Activated CD8-positive, alpha-beta T cell treated with anti-CD3 and anti-CD28 coated beads for 36 hours (primary cell): ENCODE results near the gene PRKACA. TPM values are rescaled to one million over a fixed set of nuclear protein-coding genes. Genes with fewer than 3 reads are reported as not detected.

ENCODE experiments used
- ATAC-seq: fragments of 200-7000 bp; cut with Tn5 transposase; one replicate; pipeline ENCODE4 v1.10.0; 2021; ENCODE audit warnings: mild to moderate bottlenecking, moderate library complexity
- CTCF ChIA-PET: fragments of 350-600 bp; sonication (Branson Sonifier 250); formaldehyde crosslinking; loops from one replicate; lab custom pipeline; 2021; ENCODE audit warnings: antibody characterized with exemption; lab: Charles Lee
- POLR2A ChIA-PET: fragments of 350-600 bp; sonication (Branson Sonifier 250); formaldehyde crosslinking; loops from one replicate; lab custom pipeline; 2021; ENCODE audit warnings: antibody characterized with exemption; lab: Charles Lee
- DNase-seq: peaks from one replicate; pipeline ENCODE4 v3.0.0-alpha.2; 2020
- H3K27ac Mint-ChIP-seq: one replicate; pipeline ENCODE4 v1.8.0; 2021; ENCODE audit warnings: mild to moderate bottlenecking, mixed read lengths
- H3K27me3 Mint-ChIP-seq: one replicate; pipeline ENCODE4 v1.8.0; 2021; ENCODE audit warnings: mixed read lengths
- H3K36me3 Mint-ChIP-seq: one replicate; pipeline ENCODE4 v1.8.0; 2021; ENCODE audit warnings: low read depth, mixed read lengths
- H3K4me1 Mint-ChIP-seq: one replicate; pipeline ENCODE4 v1.8.0; 2021; ENCODE audit warnings: low read depth, mixed read lengths
- H3K4me3 Mint-ChIP-seq: one replicate; pipeline ENCODE4 v1.8.0; 2021; ENCODE audit warnings: mild to moderate bottlenecking, moderate library complexity, mixed read lengths
- H3K9me3 Mint-ChIP-seq: one replicate; pipeline ENCODE4 v1.8.0; 2021; ENCODE audit warnings: mixed read lengths
- intact Hi-C: fragments of 100-400 bp; cut with micrococcal nuclease; formaldehyde crosslinking; loops from one replicate; pipeline ENCODE4 v1.10.0; 2022
- total RNA-seq, 2 experiments: library from RNA; stranded (reverse); gene quantifications; one replicate each; pipeline ENCODE4 v1.2.3, GENCODE V29; 2021
- TF ChIP-seq, protein P1 (sequence below): fragments of 200-600 bp; IDR thresholded peaks from one replicate; pipeline ENCODE4 v1.8.0; 2022; ENCODE audit warnings: antibody characterized with exemption, mild to moderate bottlenecking

The PRKACA gene
- total RNA-seq, 2 experiments from 2014 or later = 61.0 to 61.5 TPM

DNA sequence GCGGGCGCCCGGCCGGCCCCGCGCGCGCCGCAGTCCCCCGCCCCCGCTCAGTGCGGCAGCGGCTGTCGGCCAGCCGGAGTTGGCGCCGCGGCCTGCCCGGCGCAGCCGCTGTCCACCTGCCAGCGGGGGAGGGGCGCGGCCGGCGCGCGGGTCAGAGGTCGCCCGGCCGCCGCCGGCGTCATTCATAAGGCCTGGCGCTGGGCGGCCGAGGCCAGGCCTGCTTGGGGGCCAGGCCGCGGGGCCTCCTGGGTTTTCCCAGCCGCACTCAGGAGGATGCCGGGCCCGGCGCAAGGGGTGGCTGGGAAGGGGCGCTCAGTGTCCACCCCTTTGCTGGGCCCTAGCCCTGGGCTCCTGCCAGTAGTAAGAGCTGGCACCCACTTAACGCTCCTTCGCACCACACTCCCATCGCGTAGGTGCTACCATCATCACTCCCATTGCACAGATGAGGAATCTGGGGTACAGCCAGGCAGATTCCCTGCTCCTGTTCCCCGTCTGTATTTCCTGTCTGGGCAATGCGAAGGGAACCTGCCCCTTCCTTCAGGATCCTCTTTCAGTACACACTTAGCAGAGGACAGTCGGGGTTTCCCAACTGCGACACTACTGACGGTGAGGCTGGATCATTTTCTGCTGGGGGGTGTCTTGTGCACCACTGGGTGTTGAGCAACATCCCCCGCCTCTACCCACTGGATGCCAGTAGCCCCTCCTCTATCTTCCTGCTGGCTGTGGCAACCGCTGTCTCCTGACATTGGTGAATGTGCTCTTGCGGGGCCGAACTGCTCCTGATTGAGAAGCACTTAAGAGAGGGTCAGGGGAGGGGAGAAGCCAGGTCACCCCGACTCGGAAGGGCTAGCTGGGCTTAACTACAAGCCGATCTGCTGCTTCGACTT is 846 bp upstream of the PRKACA start:
- H3K27me3 Mint-ChIP-seq = no peaks in the 10 kb centered on the region
- peaks cover 38% of the 10 kb centered on the region for H3K4me1 Mint-ChIP-seq
- TF ChIP-seq, protein P1, sequence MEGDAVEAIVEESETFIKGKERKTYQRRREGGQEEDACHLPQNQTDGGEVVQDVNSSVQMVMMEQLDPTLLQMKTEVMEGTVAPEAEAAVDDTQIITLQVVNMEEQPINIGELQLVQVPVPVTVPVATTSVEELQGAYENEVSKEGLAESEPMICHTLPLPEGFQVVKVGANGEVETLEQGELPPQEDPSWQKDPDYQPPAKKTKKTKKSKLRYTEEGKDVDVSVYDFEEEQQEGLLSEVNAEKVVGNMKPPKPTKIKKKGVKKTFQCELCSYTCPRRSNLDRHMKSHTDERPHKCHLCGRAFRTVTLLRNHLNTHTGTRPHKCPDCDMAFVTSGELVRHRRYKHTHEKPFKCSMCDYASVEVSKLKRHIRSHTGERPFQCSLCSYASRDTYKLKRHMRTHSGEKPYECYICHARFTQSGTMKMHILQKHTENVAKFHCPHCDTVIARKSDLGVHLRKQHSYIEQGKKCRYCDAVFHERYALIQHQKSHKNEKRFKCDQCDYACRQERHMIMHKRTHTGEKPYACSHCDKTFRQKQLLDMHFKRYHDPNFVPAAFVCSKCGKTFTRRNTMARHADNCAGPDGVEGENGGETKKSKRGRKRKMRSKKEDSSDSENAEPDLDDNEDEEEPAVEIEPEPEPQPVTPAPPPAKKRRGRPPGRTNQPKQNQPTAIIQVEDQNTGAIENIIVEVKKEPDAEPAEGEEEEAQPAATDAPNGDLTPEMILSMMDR = no peak
- ATAC-seq = no peak
- intact Hi-C loops = no loop called here
- ChIA-PET CTCF (interaction anchor here (1.2 to 4.9 kb wide), 2 partner anchors 17 to 230 kb away, joined by 4 to 44 read pairs; partner anchors contain the start of gene ASF1B), POLR2A (interaction anchor here (0.6 to 2.1 kb wide), 3 partner anchors 10 to 37 kb away, joined by 3 to 6 read pairs (median 3); no protein-coding TSS in a partner anchor)
- no peaks in the 10 kb centered on the region for H3K9me3 Mint-ChIP-seq
- peak; percentile 48 for DNase-seq
- peak overlapping the region; percentile 83 for H3K27ac Mint-ChIP-seq
- peaks cover 7% of the 10 kb centered on the region for H3K36me3 Mint-ChIP-seq
- H3K4me3 Mint-ChIP-seq = peak overlapping the region; percentile 78

DNA sequence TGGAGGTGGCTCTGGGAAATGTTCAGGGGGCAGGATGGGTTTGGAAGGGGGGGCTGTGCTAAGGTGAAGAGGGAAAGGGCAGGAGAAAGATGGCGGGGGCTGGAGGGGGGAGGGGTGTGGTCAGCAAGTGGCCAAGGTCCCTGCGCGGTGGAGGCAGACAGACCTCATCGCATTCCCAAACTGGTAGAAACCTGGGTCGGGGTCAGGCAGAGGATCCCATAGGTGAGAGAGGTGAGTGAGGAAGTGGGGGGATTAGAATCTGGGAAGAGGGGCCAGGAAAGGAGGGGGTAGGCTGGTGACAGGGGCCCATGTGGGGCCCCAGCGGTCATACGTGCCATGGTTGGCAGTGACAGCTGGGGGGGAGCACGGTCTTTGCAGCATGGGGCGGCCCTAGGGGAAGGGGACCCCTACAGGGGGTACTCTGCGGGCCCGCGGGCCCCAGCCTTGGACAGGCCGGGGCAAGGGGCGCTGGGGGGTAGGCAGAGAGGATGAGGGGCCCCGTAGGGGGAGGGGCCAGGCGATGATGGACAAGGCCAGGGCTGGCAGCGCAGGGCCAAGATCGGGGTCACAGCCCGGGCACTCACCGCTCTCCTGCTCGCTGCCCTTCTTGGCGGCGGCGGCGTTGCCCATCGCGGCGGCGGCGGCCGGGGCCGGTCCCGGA is 514 bp downstream of the PRKACA start:
- DNase-seq (peak; percentile 31), ATAC-seq (peak; percentile 1)
- Mint-ChIP-seq H3K4me3 (peak overlapping the region; percentile 90), H3K36me3 (no peaks in the 10 kb centered on the region), H3K27me3 (no peaks in the 10 kb centered on the region), H3K4me1 (peaks cover 51% of the 10 kb centered on the region), H3K27ac (peak overlapping the region; percentile 28), H3K9me3 (no peaks in the 10 kb centered on the region)
- ChIA-PET CTCF (interaction anchor here (1.2 to 4.9 kb wide), 3 partner anchors 19 to 231 kb away, joined by 4 to 44 read pairs (median 20); partner anchors contain the start of gene ASF1B), POLR2A (interaction anchor here (1.5 kb wide), 1 partner anchor 35 kb away, joined by 3 read pairs; no protein-coding TSS in a partner anchor)
- TF ChIP-seq, protein P1 = no peak
- intact Hi-C loops = no loop called here

DNA sequence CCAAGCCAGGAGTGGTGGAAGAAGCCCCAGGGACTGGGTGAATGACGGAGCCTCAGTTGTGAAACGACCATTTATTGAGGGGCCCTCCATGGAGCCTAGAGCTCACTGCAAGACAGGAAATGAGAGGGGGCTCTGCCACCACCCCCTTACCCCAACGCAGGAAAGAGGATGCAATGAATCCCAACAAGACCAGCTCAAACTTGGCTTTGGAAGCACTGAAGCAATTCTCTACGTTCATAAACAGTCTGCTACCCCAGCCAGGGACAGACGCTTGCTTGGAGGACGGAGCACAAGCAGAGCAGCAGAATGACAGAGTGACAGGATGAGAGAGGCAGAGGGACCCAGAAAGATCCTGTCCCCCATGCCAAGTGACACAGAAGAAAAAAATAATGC is 1.0 kb downstream of the PRKACA start:
- H3K27ac Mint-ChIP-seq = peak overlapping the region; percentile 28
- no peaks in the 10 kb centered on the region for H3K27me3 Mint-ChIP-seq
- DNase-seq (no peak), ATAC-seq (no peak)
- ChIA-PET CTCF (interaction anchor here (0.7 to 4.9 kb wide), 8 partner anchors 10 to 244 kb away, joined by 3 to 44 read pairs (median 10); partner anchors contain the start of gene ASF1B), POLR2A (interaction anchor here (1.5 kb wide), 1 partner anchor 35 kb away, joined by 3 read pairs; no protein-coding TSS in a partner anchor)
- peak overlapping the region; percentile 90 for H3K4me3 Mint-ChIP-seq
- peaks cover 56% of the 10 kb centered on the region for H3K4me1 Mint-ChIP-seq
- TF ChIP-seq, protein P1 = no peak
- intact Hi-C loops = no loop called here
- H3K9me3 Mint-ChIP-seq = no peaks in the 10 kb centered on the region
- no peaks in the 10 kb centered on the region for H3K36me3 Mint-ChIP-seq

DNA sequence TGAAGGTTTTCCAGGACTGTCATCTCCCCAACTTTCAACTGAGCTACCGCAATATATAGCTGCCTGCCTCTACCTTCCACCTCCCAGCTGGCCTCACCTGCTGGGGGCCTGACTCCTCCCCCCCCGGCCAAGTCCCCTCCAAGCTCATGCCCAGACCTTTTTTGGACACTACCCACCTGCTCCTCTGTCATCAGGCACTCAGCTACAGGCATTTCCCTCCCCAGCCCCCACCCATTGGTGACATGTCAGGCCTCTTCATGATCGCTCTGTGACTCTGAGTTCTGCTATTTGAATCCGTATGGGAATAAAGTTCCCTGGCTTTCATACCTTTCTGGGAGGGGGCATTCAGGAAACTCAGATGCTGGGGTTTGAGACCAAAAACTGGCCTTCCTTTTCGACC is 1.8 kb downstream of the PRKACA start:
- H3K27ac Mint-ChIP-seq = no peak overlapping the region
- TF ChIP-seq, protein P1 = no peak
- CTCF ChIA-PET = interaction anchor here (0.7 to 4.9 kb wide), 22 partner anchors 10 to 518 kb away, joined by 3 to 44 read pairs (median 4); partner anchors contain the start of genes ASF1B, MISP3 and RLN3
- intact Hi-C loops = no loop called here
- no peak for ATAC-seq
- H3K4me3 Mint-ChIP-seq = peak overlapping the region; percentile 90
- no peaks in the 10 kb centered on the region for H3K27me3 Mint-ChIP-seq
- POLR2A ChIA-PET = interaction anchor here (0.8 to 1.3 kb wide), 3 partner anchors 11 to 130 kb away, joined by 3 to 5 read pairs (median 4); no protein-coding TSS in a partner anchor
- H3K9me3 Mint-ChIP-seq = no peaks in the 10 kb centered on the region
- no peaks in the 10 kb centered on the region for H3K36me3 Mint-ChIP-seq
- no peak for DNase-seq
- H3K4me1 Mint-ChIP-seq = peaks cover 56% of the 10 kb centered on the region
